Colonic mucosa (tissue), 4 donors: ENCODE data around the gene HDGFL1. TPM values are rescaled to one million over a fixed set of nuclear protein-coding genes. Genes with fewer than 3 reads are reported as not detected.

Experiments used
- DNase-seq: peaks from one replicate; pipeline ENCODE4 v3.0.0-alpha.2; 2020
- H3K27ac ChIP-seq: fragments of 200-600 bp; one replicate; pipeline ENCODE4 v1.8.0; 2021
- H3K27me3 ChIP-seq: fragments of 200-600 bp; one replicate; pipeline ENCODE4 v1.8.0; 2021
- H3K36me3 ChIP-seq: fragments of 200-600 bp; one replicate; pipeline ENCODE4 v1.8.0; 2021
- H3K4me1 ChIP-seq: fragments of 200-600 bp; one replicate; pipeline ENCODE4 v1.8.0; 2021; ENCODE audit warnings: mild to moderate bottlenecking
- H3K4me3 ChIP-seq: fragments of 200-600 bp; one replicate; pipeline ENCODE4 v1.8.0; 2021
- H3K9ac ChIP-seq, 2 donors: one replicate each; pipeline ENCODE4 v1.7.0; 2013; ENCODE audit warnings: control low read depth in 2 of 2, low read depth in 2 of 2, low read length in 2 of 2
- H3K9me3 ChIP-seq: fragments of 200-600 bp; one replicate; pipeline ENCODE4 v1.8.0; 2021
- CTCF ChIP-seq: fragments of 200-600 bp; IDR thresholded peaks from one replicate; pipeline ENCODE4 v1.8.0; 2022; ENCODE audit warnings: antibody characterized with exemption, mild to moderate bottlenecking
- intact Hi-C: fragments of 100-400 bp; cut with DNase I; formaldehyde crosslinking; loops from one replicate; pipeline ENCODE4 v1.14.1; 2022
- total RNA-seq, 2 donors: library from RNA; stranded (reverse); fragmentation: NEBNext Ultra II Directional in 1 of 2; extraction: Animal tissue kit (Norgen Biotek cat#: 25700) in 1 of 2; gene quantifications; one replicate each; pipeline ENCODE4 v1.2.1, GENCODE V29; 2021
- donor health status: healthy.
- donor health status: DM: no; HTN: no; CAD: no.
- donor health status: DM: no; HTN: no; CAD: no.

Gene HDGFL1
- total RNA-seq, 2 donors from 2014 or later: not detected

GRCh38 chr6:22600059-22600458 lies 30.7 kb downstream of the HDGFL1 start:
- DNase-seq: no peak
- Histone ChIP-seq H3K9ac (no peak overlapping the region), H3K4me1 (no peaks in the 10 kb centered on the region), H3K9me3 (no peaks in the 10 kb centered on the region), H3K4me3 (no peak overlapping the region), H3K27ac (no peak overlapping the region), H3K27me3 (no peaks in the 10 kb centered on the region), H3K36me3 (no peaks in the 10 kb centered on the region)
- intact Hi-C loops: no loop called here
- no peak for TF ChIP-seq CTCF

GRCh38 chr6:22601984-22602383 lies 32.6 kb downstream of the HDGFL1 start:
- intact Hi-C loops: no loop called here
- Histone ChIP-seq H3K27me3 (no peaks in the 10 kb centered on the region), H3K4me3 (no peak overlapping the region), H3K9me3 (no peaks in the 10 kb centered on the region), H3K36me3 (no peaks in the 10 kb centered on the region), H3K27ac (no peak overlapping the region), H3K9ac (no peak overlapping the region), H3K4me1 (no peaks in the 10 kb centered on the region)
- DNase-seq: no peak
- TF ChIP-seq CTCF: no peak

GRCh38 chr6:22605736-22606135 lies 36.4 kb downstream of the HDGFL1 start:
- Histone ChIP-seq H3K9me3 (no peaks in the 10 kb centered on the region), H3K4me1 (no peaks in the 10 kb centered on the region), H3K27ac (no peak overlapping the region), H3K36me3 (no peaks in the 10 kb centered on the region), H3K4me3 (no peak overlapping the region), H3K9ac (no peak overlapping the region), H3K27me3 (no peaks in the 10 kb centered on the region)
- TF ChIP-seq CTCF: no peak
- intact Hi-C loops: no loop called here
- DNase-seq: no peak

- H3K4me1 ChIP-seq: no peaks in the 10 kb centered on the region
- H3K9ac ChIP-seq: no peak overlapping the region
- H3K4me3 ChIP-seq: no peak overlapping the region
- H3K27ac ChIP-seq: no peak overlapping the region
- no peaks in the 10 kb centered on the region for H3K9me3 ChIP-seq
- H3K36me3 ChIP-seq: no peaks in the 10 kb centered on the region
- no peak for DNase-seq
- no peak for TF ChIP-seq CTCF
- no peaks in the 10 kb centered on the region for H3K27me3 ChIP-seq
- intact Hi-C loops: no loop called here
Measured at GRCh38 chr6:22610127-22610526, 40.8 kb downstream of the HDGFL1 start.

- no peak overlapping the region for H3K9ac ChIP-seq
- no peaks in the 10 kb centered on the region for H3K9me3 ChIP-seq
- intact Hi-C loops: no loop called here
- no peaks in the 10 kb centered on the region for H3K36me3 ChIP-seq
- no peak for DNase-seq
- no peaks in the 10 kb centered on the region for H3K4me1 ChIP-seq
- no peaks in the 10 kb centered on the region for H3K27me3 ChIP-seq
- no peak for TF ChIP-seq CTCF
- H3K4me3 ChIP-seq: no peak overlapping the region
- H3K27ac ChIP-seq: no peak overlapping the region
Measured at GRCh38 chr6:22612236-22612635, 42.9 kb downstream of the HDGFL1 start.

- Histone ChIP-seq H3K27me3 (no peaks in the 10 kb centered on the region), H3K36me3 (no peaks in the 10 kb centered on the region), H3K9me3 (no peaks in the 10 kb centered on the region), H3K4me3 (no peak overlapping the region), H3K27ac (no peak overlapping the region), H3K9ac (no peak overlapping the region), H3K4me1 (no peaks in the 10 kb centered on the region)
- no peak for TF ChIP-seq CTCF
- no peak for DNase-seq
- intact Hi-C loops: no loop called here
Measured at GRCh38 chr6:22613051-22613450, 43.7 kb downstream of the HDGFL1 start.
